ENCODE results near the gene GRAMD2A.

DNA sequence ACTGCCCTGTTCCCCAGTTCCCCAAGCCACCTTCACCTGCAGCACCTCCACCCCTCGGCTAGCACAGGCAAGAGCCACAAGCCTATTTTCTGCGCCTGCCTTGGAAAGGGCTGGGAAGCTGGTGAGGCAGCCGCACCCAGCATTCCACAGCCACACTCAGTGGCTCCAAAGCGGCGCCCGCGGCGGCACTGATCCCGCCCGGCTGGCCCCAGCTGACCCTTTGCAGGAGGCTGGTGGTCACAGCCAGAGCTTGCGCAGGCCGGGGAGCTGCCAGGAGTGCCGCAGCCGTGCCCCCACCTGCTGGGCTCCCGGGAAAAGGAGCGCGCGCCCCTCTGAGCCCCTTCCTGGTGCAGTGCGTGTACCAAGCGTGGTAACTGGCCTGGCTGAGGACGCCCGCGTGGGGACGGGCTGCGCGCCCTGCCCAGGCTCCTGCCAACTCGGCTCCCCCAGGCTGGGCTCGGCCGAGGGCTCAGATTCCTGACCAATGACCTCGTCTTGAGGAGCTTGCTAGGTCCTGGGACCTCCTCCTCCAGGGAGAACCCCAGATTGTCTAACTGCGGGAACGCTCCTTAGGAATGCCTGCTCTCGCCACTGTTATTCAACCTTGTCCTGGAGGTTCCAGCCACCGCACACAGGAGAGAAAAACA is 13.3 kb downstream of the GRAMD2A start:
- TF ChIP-seq CTCF (IDR thresholded peaks at IDR 0.05; ENCODE audit: poor library complexity) (no peak), EZH2 (IDR thresholded peaks at IDR 0.05; ENCODE audit: borderline replicate concordance) (peak; percentile 37)
